A673 (cell line): ENCODE results near the gene ZSCAN16. TPM values are rescaled to one million over a fixed set of nuclear protein-coding genes. Genes with fewer than 3 reads are reported as not detected.

ENCODE experiments used
- BruUV-seq: library from RNA; stranded (reverse); fragments of 400-500 nt; replicated peaks from 2 replicates; lab custom pipeline; 2021; lab: Mats Ljungman, UMichigan
- CTCF ChIA-PET: fragments of 300-600 bp; sonication (Branson Sonifier 250); formaldehyde crosslinking; loops from one replicate; lab custom pipeline; 2022; ENCODE audit warnings: antibody characterized with exemption; lab: Charles Lee
- POLR2A ChIA-PET: fragments of 300-600 bp; sonication (Branson Sonifier 250); formaldehyde crosslinking; loops from one replicate; lab custom pipeline; 2022; ENCODE audit warnings: antibody characterized with exemption; ENCODE audit not compliant: low non-redundant PET; lab: Charles Lee
- DNase-seq: peaks from one replicate; pipeline ENCODE4 v3.0.0-alpha.2; 2015; ENCODE audit warnings: low spot score
- H3K27ac ChIP-seq: fragments of 200-600 bp; sonication (generic); 2 replicates; pipeline ENCODE4 v1.5.1; 2016; ENCODE audit warnings: mixed run types, low read depth, mild to moderate bottlenecking, mixed read lengths, antibody characterized with exemption, low read length; ENCODE audit not compliant: poor library complexity, severe bottlenecking
- H3K27me3 ChIP-seq: fragments of 200-600 bp; sonication (generic); replicated peaks from 2 replicates; pipeline ENCODE4 v1.6.1; 2017; ENCODE audit warnings: mixed run types, low read depth, mild to moderate bottlenecking, mixed read lengths, antibody characterized with exemption, low read length; ENCODE audit not compliant: insufficient read depth, poor library complexity
- H3K36me3 ChIP-seq: fragments of 200-600 bp; sonication (generic); 2 replicates; pipeline ENCODE4 v1.6.1; 2016; ENCODE audit warnings: mixed run types, mild to moderate bottlenecking, mixed read lengths, antibody characterized with exemption, low read length; ENCODE audit not compliant: insufficient read depth, poor library complexity, severe bottlenecking
- H3K4me1 ChIP-seq: fragments of 200-600 bp; sonication (generic); 2 replicates; pipeline ENCODE4 v1.6.1; 2017; ENCODE audit warnings: mixed run types, mild to moderate bottlenecking, mixed read lengths, antibody characterized with exemption, low read length; ENCODE audit not compliant: insufficient read depth, poor library complexity, severe bottlenecking
- H3K4me3 ChIP-seq: fragments of 200-600 bp; sonication (generic); 2 replicates; pipeline ENCODE4 v1.5.1; 2016; ENCODE audit warnings: low read depth, mixed run types, mild to moderate bottlenecking, mixed read lengths, low read length; ENCODE audit not compliant: poor library complexity, severe bottlenecking
- H3K9me3 ChIP-seq: fragments of 200-600 bp; sonication (generic); 2 replicates; pipeline ENCODE4 v1.6.1; 2016; ENCODE audit warnings: mixed run types, low read depth, mild to moderate bottlenecking, mixed read lengths, antibody characterized with exemption, low read length; ENCODE audit not compliant: poor library complexity, severe bottlenecking
- EZH2 ChIP-seq: fragments of 200-600 bp; sonication (generic); IDR thresholded peaks from 2 replicates; pipeline ENCODE4 v1.6.1; 2017; ENCODE audit warnings: borderline replicate concordance, low read depth, mild to moderate bottlenecking, mixed read lengths, antibody characterized with exemption, low read length; ENCODE audit not compliant: poor library complexity, severe bottlenecking
- intact Hi-C: fragments of 100-400 bp; cut with micrococcal nuclease; formaldehyde crosslinking; loops from one replicate; pipeline ENCODE4 v1.10.0; 2022; ENCODE audit not compliant: unreplicated experiment
- total RNA-seq: library from RNA; stranded (reverse); gene quantifications from 2 replicates; pipeline ENCODE4 v1.2.3, GENCODE V29; 2021
- TF ChIP-seq, protein P1 (sequence below): fragments of 300-800, 200-600 bp; sonication (generic); conservative IDR thresholded peaks from 2 replicates; pipeline ENCODE4 v1.5.1; 2017; ENCODE audit warnings: low read depth, mild to moderate bottlenecking, antibody characterized with exemption, low read length, moderate library complexity, mixed read lengths

The ZSCAN16 gene
- total RNA-seq, 1 experiment from 2014 or later: 8.0 TPM

- TSS peak; percentile 77 for BruUV-seq
- H3K36me3 ChIP-seq: no peaks in the 10 kb centered on the region
- intact Hi-C loops: no loop called here
- peak overlapping the region; percentile 87 for H3K27ac ChIP-seq
- no peaks in the 10 kb centered on the region for H3K4me1 ChIP-seq
- H3K27me3 ChIP-seq: no peaks in the 10 kb centered on the region
- H3K4me3 ChIP-seq: peak overlapping the region; percentile 84
- ChIA-PET POLR2A (no interaction called here), CTCF (no interaction called here)
- TF ChIP-seq EZH2: no peak
- TF ChIP-seq, protein P1, sequence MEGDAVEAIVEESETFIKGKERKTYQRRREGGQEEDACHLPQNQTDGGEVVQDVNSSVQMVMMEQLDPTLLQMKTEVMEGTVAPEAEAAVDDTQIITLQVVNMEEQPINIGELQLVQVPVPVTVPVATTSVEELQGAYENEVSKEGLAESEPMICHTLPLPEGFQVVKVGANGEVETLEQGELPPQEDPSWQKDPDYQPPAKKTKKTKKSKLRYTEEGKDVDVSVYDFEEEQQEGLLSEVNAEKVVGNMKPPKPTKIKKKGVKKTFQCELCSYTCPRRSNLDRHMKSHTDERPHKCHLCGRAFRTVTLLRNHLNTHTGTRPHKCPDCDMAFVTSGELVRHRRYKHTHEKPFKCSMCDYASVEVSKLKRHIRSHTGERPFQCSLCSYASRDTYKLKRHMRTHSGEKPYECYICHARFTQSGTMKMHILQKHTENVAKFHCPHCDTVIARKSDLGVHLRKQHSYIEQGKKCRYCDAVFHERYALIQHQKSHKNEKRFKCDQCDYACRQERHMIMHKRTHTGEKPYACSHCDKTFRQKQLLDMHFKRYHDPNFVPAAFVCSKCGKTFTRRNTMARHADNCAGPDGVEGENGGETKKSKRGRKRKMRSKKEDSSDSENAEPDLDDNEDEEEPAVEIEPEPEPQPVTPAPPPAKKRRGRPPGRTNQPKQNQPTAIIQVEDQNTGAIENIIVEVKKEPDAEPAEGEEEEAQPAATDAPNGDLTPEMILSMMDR: no peak
- no peaks in the 10 kb centered on the region for H3K9me3 ChIP-seq
- DNase-seq: peak; percentile 97
Observed at GRCh38 chr6:28080631-28081485, 43.6 kb upstream of the ZSCAN16 start.

GRCh38 chr6:28081486-28081751, 43.0 kb upstream of the ZSCAN16 start:
- CTCF ChIA-PET: no interaction called here

DNA sequence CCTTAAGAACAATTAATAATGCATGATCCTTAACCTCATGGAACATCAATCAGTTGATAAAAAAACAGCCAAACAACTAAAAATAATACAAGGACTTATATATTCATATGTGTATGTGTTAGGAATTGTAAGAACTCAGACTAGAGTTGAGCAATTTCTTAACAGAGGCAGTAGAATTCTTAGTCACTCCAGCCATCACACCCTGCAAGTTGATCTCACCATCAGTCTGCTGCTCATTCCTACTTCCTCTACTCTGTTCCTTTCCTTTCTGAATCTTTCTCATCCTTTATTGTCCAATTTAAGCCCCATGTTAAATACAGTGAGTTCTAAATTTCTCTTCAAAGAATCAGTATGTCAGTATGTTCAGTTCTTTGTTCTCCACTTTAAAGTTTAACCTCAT, 41.5 kb upstream of the ZSCAN16 start:
- H3K27ac ChIP-seq: no peak overlapping the region
- H3K27me3 ChIP-seq: no peaks in the 10 kb centered on the region
- no TSS peak for BruUV-seq
- intact Hi-C loops: no loop called here
- DNase-seq: no peak
- CTCF ChIA-PET: no interaction called here
- no peak for TF ChIP-seq EZH2
- TF ChIP-seq, protein P1: no peak
- no peak overlapping the region for H3K4me3 ChIP-seq
- no peaks in the 10 kb centered on the region for H3K36me3 ChIP-seq
- POLR2A ChIA-PET: no interaction called here
- no peaks in the 10 kb centered on the region for H3K9me3 ChIP-seq
- no peaks in the 10 kb centered on the region for H3K4me1 ChIP-seq

More at GRCh38 chr6:28081486-28081751, 43.0 kb upstream of the ZSCAN16 start:
- intact Hi-C loops: no loop called here
- Histone ChIP-seq H3K9me3 (no peaks in the 10 kb centered on the region), H3K4me1 (no peaks in the 10 kb centered on the region), H3K27me3 (no peaks in the 10 kb centered on the region), H3K27ac (peak overlapping the region; percentile 87), H3K36me3 (no peaks in the 10 kb centered on the region), H3K4me3 (peak overlapping the region; percentile 84)
- POLR2A ChIA-PET: no interaction called here
- TF ChIP-seq, protein P1: no peak
- TF ChIP-seq EZH2: no peak
- BruUV-seq: no TSS peak
- DNase-seq: no peak
